ENCODE measurements around the gene FBXO45. TPM values are rescaled to one million over a fixed set of nuclear protein-coding genes. Genes with fewer than 3 reads are reported as not detected.

The FBXO45 gene
- total RNA-seq, 1 experiment from 2014 or later, result 18.6 TPM

GRCh38 chr3:196633555-196634151 lies 65.2 kb downstream of the FBXO45 start:
- Mint-ChIP-seq H3K4me3 (peak overlapping the region; percentile 26 to 80; a peak in 4 of 5 replicates), H3K27ac (peak overlapping the region; percentile 97 to 100 (median 98); a peak in 5 of 7 replicates), H3K9me3 (no peaks in the 10 kb centered on the region), H3K36me3 (ENCODE audit: insufficient read depth in 1 of 3, low read depth in 3 of 3) (peaks cover 0 to 5% (median 0%) of the 10 kb centered on the region in 3 experiments; a peak in 2 of 7 replicates), H3K4me1 (peaks cover 28 to 34% of the 10 kb centered on the region in 2 experiments), H3K27me3 (ENCODE audit: low read depth) (peaks cover 10% of the 10 kb centered on the region)
- H3K4me1 ChIP-seq (ENCODE audit: insufficient read depth, low read length), result peaks cover 2% of the 10 kb centered on the region; the same call in 1 of the 2 replicates
- no peak overlapping the region for H3K4me2 ChIP-seq (ENCODE audit: insufficient read depth, insufficient read length, low read length)
- H4K5ac ChIP-seq (ENCODE audit: insufficient read length, low read depth, low read length), result no peak overlapping the region
- H2BK12ac ChIP-seq (ENCODE audit: insufficient read length, low read depth, low read length), result no peak overlapping the region
- no peak overlapping the region for H3K14ac ChIP-seq (ENCODE audit: insufficient read depth, low read length)
- H3K56ac ChIP-seq (ENCODE audit: insufficient read length, low read depth, low read length), result no peak overlapping the region
- no peak overlapping the region for H3K4ac ChIP-seq (ENCODE audit: low read depth, low read length)
- no peak overlapping the region for H2BK5ac ChIP-seq (ENCODE audit: insufficient read length, low read length)
- no peaks in the 10 kb centered on the region; the same call in 1 of the 2 replicates for H3K27me3 ChIP-seq (ENCODE audit: insufficient read depth, low read length)
- H2BK15ac ChIP-seq (ENCODE audit: low read depth, low read length), result no peak overlapping the region
- peaks cover 8% of the 10 kb centered on the region for H3K23me2 ChIP-seq (ENCODE audit: insufficient read length, low read depth, low read length, poor library complexity, severe bottlenecking)
- DNase-seq, result no peak
- H3K23ac ChIP-seq (ENCODE audit: insufficient read length, low read depth, low read length), result no peak overlapping the region
- WGBS (ENCODE audit: extremely low coverage, insufficient read length, low lambda C conversion rate), result no CpG with 5 or more reads among the region's 12 CpGs
- H4K20me1 ChIP-seq (ENCODE audit: control insufficient read depth, insufficient read depth, insufficient read length), result no peaks in the 10 kb centered on the region
- H3K79me1 ChIP-seq (ENCODE audit: insufficient read depth, low read depth, low read length, poor library complexity, severe bottlenecking), result no peaks in the 10 kb centered on the region
- no peak overlapping the region for H3K27ac ChIP-seq (ENCODE audit: insufficient read length, low read depth, low read length)
- peak overlapping the region; percentile 4 for H2AK5ac ChIP-seq (ENCODE audit: insufficient read length, low read length)
- no peak overlapping the region for H3K18ac ChIP-seq (ENCODE audit: insufficient read length, low read depth, low read length)
- H3K9me3 ChIP-seq (ENCODE audit: control insufficient read depth, low read depth, low read length), result no peaks in the 10 kb centered on the region
- H4K91ac ChIP-seq (ENCODE audit: insufficient read length, low read depth, low read length), result no peak overlapping the region
- no peak overlapping the region for H3K9ac ChIP-seq (ENCODE audit: extremely low read depth, insufficient read length, low read length)
- no peaks in the 10 kb centered on the region for H3K79me2 ChIP-seq (ENCODE audit: insufficient read depth, low read length)
- H2BK20ac ChIP-seq (ENCODE audit: low read depth, low read length, poor library complexity, severe bottlenecking), result no peak overlapping the region
- H3T11ph ChIP-seq (ENCODE audit: low read length), result no peak overlapping the region
- no peak overlapping the region for H2AFZ ChIP-seq (ENCODE audit: low read length)
- no peak overlapping the region for H2BK120ac ChIP-seq (ENCODE audit: low read depth, low read length, poor library complexity, severe bottlenecking)
- no peak for TF ChIP-seq CTCF (conservative IDR thresholded peaks at IDR 0.05)
- H4K8ac ChIP-seq (replicated peaks; ENCODE audit: insufficient read length, low read depth, low read length), result peak overlapping the region; percentile 19

Measured in H9 (cell line).